GM19193 (cell line): Measurements from ENCODE around the gene MSI1.

Experiments
- POLR2A ChIP-seq: IDR thresholded peaks from 4 replicates; pipeline ENCODE4 v1.6.1; 2011; ENCODE audit not compliant: insufficient read depth, insufficient read length; ENCODE audit errors: extremely low read depth

MSI1 gene

DNA sequence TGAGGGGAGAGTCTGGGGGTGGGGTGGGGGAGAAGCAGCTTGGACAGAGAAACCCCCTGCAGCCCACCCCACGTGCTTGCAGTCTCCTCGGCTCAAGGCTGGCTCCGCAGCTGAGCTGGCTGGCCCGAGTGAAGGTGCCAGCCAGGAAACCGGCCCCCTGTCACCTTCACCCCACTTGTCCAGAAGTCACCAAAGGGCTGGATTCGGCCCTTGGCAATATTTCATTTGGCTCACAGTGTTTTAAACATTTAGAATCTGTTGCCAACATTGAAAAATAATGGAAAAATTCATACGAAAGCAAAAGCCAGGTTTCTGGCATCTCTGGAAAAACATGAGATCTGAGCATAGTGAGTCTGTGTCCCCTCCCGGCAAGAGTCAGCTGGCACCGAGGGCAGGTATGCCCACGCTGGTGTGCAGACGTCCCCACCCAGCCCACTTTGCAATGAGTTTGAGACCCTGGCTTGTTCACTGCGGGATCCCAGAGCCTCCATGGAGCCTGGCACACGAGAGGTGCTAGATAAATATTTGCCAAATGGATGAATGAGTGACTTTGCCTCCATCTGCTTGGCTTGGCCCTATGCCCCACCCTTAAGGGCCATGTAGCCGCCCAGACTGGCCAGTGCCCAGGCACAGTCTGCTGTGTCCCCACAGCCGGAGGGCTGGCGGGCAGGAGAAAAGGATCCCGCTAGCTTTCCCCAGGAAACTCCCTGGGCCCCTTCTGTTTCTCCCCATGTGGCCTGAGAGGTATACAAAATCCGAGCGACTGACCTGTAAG, 18.2 kb downstream of the MSI1 start:
- no peak for TF ChIP-seq POLR2A

DNA sequence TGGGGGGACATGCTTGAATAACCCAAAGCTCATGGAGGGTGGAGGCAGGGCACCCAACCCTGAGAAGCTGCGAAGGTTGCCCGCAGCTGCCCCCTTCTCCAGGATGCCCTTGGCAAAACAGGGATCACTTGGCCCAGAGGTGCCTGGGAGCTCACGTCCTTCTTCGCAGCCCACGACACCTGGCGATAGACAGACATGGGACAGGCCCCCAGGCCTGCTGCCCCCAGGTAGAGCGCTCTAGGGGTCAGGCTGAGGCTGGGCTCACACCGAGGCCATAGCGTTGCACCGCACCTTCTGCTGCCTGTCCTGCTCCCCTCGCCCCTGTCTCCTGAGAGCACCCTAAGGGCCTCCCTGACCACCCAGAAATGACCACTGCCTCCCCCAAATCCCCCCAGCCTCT, 21.2 kb downstream of the MSI1 start:
- no peak for TF ChIP-seq POLR2A

DNA sequence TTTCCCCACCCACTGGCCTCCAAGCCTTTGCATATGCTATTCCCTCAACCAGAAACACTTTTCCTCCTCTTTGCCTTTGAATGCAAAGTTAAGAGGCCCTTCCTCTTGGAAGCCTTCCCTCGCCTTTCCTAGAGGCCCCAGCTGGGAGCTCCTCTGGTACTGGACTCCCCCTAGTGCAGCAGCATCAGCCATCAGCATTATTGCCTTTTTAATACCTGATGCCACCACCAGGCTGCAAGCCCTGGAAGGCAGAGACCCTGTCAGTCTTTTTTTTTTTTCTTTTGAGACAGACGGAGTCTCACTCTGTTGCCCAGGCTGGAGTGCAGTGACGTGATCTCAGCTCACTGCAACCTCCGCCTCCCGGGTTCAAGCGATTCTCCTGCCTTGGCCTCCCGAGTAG, 22.3 kb downstream of the MSI1 start:
- no peak for TF ChIP-seq POLR2A

DNA sequence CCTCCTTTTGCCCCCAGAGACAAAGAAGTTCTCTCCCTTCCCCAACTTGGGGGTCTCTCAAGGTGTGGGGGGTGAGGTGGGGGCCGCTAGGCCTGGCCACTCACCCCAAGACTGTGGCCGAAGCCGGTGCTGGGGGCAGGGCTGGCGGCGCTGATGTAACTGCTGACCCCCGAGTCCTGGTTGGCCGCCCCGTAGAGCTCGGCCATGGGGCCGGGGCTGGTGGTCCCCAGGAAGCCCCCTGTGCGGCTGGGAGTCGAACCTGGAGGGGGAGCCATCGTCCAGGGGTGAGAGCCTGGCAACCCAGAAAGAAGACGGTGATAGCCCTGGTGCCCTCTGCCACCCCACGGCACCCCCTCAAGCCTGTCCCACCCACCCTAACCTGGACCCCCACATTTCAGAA, 22.9 kb downstream of the MSI1 start:
- TF ChIP-seq POLR2A: no peak

DNA sequence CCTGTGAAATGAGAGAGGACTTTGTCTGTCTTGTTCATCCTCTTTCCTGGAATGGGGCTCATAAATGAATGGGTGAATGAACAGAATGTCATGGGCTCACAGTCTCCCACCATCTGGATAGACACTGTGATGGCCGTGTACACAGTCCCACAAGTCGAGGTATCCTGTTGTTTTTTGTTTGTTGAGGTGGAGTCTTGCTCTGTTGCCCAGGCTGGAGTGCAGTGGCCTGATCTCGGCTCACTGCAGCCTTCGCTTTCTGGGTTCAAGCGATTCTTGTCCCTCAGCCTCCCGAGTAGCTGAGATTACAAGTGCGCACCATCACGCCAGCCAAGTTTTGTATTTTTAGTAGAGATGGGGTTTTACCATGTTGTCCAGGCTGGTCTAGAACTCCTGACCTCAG, 25.3 kb downstream of the MSI1 start:
- no peak for TF ChIP-seq POLR2A

DNA sequence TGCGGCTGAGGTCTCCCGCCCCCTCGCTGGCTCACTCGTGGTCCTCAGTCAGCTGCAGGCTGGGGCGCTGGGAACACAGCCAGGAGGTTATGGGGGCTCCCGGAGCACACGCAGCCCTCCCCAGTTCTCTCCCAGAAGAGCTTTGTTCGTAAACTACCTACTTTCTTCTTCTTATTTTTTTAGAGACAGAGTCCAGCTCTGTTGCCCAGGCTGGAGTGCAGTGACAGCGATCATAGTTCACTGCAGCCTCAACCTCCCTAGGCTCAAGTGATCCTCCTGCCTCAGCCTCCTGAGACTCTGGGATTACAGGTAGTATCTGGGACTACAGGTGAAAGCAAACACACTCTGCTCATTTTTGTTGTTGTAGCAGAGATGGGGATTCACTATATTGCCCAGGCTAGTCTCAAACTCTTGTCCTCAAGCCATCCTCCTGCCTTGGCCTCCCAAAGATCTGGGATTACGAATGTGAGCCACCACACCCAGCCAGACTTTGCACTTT, 25.9 kb downstream of the MSI1 start:
- no peak for TF ChIP-seq POLR2A

DNA sequence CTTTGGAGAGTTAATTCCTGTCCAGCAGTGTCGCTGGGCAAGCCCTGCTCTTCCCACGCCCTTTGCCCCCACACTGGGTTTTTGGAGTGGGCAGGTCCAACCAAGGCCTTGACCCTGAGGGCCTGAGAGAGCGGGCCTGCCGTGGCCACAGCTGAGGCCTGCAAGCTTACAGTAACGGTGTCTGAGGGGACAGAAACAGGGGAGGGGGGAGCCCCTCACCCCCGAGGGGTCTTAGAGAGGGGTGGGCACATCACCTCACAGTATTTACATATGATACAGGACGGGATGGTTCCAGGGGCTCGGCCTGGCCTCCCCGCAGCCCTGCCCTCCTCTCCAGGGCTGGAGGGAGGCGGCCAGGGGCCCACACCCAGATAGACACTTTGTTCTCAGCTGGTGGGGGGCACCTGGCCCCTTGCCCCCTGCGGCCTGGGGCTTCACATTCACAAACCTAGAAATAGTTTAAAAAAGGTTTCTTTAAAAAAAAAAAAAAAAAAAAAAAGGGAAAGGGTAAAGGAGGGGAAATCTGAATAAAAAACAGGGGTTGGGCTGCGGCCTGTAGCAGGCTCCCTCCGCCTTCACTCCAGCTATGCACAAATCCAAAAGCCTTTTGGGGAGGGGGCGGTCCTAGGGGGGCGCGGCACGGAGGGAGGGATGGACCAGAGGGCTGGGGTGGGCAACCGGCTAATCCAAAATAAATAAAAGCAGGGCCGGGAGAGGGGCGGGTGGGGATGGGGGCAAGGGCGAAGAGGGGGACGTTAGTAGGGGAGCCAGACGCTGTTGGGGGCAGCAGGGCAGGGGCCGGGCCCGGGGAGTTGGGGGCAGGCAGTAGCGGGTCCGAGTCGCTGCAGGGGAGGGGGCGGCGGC, 26.6 kb downstream of the MSI1 start:
- TF ChIP-seq POLR2A: no peak

DNA sequence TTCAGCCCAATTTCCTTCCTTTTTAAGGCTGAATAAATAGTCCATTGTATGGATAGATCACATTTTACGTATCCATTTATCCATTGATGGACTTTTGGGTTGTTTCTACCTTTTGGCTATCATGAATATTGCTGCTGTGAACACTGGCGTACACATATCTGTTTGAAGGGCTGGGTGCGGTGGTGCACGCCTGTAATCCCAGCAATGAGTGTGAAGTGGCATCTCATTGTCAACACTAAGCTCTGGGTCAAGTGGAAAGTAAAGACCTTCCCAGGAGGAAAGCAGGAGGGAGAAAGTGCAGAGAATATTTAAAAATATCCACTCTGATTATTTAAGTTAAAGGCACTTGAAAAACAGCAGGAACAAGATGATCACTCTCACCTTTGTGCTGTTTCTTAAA, 29.7 kb downstream of the MSI1 start:
- no peak for TF ChIP-seq POLR2A

DNA sequence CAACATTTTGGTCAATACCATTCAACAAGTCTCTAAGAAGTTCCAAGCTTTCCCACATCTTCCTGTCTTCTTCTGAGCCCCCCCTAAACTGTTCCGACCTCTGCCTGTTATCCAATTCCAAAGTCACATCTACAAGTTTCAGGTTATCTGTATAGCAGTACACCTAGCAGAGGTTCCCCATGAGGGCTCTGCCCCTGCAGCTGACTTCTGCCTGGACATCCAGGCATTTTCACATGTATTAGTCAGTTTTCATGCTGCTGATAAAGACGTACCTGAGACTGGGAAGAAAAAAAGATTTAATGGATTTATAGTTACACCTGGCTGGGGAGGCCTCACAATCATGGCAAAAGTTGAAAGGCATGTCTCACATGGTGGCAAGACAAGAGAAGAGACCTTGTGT, 31.2 kb downstream of the MSI1 start:
- no peak for TF ChIP-seq POLR2A

DNA sequence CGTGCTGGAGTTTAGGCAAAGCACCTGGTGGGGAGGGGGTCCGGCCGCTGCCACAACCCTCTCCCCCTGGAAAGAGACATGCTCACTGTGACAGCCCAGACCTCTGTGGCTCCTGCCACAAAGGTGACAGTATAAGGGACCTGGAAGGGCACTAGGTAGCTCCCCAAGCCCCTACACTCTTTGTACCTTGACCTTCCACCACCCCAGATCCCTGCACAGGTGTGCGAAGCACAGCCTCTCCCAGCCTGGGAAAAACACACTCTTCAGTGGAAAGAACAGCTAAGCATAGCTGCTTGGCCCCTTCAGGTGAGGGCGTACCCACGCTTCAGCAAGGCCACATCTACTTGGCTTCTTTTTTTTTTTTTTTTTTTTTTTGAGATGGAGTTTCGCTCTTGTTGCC, 36.4 kb downstream of the MSI1 start:
- no peak for TF ChIP-seq POLR2A

DNA sequence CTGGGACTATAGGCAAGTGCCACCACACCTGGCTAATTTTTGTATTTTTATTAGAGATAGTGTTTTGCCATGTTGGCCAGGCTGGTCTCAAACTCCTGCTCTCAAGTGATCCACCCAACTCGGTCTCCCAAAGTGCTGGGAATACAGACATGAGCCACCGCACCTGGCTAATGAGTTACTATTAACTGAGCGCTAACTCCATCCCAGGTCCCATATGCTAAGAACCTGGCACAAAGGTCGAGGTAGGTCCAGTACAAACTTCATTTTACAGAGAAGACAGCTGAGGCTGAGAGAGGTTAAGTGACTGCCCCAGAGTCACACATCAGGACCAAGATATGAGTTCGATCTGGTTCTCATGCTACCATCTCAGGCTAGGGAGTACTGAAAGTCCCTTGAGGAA, 36.9 kb downstream of the MSI1 start:
- no peak for TF ChIP-seq POLR2A

DNA sequence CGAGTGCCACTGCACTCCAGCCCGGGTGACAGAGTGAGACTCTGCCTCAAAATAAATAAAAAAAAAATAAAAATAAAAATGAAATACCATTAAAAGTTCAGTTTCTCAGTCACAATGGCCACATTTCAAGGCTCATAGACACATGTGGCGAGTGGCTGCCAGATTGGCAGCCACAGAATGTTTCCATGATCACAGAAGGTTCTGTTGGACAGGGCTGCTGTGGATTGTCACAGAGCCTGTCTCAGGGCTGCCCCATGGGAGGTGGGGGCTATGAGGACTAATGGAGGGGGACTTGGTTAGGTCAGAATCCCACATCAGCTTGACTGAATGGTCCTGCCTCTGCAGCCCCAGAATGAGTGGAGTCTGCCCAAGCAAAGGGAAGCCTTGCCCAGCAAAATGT, 37.6 kb downstream of the MSI1 start:
- no peak for TF ChIP-seq POLR2A

DNA sequence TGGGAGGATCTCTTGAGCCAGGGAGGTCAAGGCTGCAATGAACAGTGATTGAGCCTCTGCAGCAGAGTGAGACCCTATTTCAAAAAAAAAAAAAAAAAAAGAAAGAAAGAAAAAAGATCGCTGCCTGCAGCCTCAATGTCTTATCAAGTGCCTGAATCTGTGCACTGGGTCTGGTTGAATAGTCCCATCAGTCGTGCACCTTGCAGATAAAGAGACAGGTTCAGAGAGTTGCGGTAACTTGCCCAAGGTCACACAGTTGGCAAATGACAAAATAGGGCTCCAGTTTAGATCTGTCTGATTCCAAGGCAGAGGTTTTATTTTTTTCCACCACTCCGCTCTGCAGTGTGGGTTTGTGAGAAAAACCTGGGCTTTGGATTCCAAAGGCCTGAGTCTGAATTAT, 40.7 kb downstream of the MSI1 start:
- TF ChIP-seq POLR2A: no peak

DNA sequence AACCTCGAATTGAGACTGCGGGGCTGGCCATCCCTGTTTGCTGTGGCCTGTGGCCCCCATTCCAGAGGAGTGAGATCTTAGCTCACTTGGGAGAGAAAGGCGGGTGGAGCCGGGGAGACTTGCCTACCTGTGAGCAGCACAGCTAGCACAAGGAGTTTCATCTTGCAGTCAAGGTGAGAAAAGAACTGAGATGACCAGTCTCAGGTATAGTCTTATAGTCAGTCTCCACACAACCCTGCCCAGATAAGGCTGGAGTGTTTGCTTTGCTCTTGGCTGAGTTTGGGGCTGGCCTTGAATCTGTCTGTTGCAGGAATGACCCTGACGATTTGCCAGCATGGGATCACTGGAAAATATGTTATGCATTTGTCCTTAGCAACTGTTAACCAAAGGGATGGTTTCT, 41.4 kb downstream of the MSI1 start, which contains the start of gene PLA2G1B:
Gene PLA2G1B, minus strand, starts transcription at position 187 of the 400 bp plus-strand sequence. Its CDS starts 26 bp downstream, at position 161.
- no peak for TF ChIP-seq POLR2A

DNA sequence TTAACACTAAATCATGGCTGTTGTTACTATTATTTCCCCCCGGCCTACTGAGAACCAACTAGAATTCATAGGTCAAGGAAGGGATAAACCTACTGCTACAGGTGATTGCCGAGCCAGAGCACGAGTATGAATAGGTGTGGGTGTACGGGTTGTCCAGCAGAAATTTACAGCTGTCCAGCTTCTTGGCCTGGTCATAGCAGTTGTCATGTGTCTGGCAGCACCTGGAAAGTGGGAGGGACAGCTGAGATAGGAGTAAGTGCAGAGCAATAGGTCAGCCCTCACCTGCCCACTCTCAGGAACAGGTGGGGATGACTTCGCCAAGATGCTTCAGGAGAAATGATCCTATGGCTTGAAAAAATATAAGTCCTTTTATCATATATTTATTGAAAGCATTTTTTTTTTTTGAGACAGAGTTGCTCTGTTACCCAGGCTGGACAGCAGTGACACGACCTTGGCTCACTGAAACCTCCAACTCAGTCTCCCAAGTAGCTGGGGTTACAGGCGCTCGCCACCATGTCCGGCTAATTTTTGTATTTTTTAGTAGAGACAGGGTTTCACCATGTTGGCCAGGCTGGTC, 44.0 kb downstream of the MSI1 start:
- no peak for TF ChIP-seq POLR2A
